SIG-M5 treated with dmso at 0.1 percent for 504 hours (cell line): ENCODE data around the gene LRP8.

Experiments used
- DNase-seq: peaks from one replicate; lab custom pipeline; 2025; ENCODE audit not compliant: unreplicated experiment; lab: John Stamatoyannopoulos, UW

Gene LRP8

DNA sequence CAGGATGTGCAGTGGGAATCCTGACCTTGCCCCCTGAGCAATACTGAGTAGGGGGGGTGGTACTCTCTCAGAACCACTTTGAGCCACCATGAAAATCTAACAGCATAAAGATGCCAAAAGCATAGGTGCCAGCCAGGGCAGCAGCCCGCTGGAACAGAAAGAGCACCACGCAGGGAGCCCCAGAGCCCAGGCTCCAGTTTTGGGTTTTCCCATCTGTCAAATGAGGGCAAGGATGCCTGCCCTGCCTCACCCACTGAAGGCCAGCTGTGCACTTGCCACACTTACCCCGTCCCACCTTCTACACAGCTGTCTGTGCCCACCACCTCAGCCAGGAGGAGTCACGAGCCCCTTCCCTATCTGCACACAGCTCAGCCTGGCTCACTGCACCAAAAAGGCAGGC, 20.8 kb downstream of the LRP8 start:
- DNase-seq = no peak

DNA sequence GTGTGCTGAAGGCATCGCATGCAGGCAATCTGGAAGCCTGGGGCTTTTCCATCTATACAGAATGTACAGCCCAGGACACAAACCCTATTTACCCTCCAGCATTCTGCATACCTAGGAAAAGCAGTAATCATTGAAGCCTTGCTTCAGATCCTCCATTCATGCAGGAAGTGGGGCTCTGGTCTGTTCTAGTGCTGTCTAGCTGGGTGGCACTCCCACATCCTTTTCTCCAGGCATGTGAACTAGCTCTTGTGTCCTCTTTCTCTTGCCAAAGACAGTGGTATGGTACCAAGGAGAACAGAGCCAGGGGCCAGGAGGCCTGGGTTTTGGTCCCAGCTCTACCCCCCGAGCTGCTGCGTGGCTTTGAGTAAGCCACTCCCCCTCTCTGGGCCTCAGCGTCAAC, 21.7 kb downstream of the LRP8 start:
- DNase-seq = no peak

DNA sequence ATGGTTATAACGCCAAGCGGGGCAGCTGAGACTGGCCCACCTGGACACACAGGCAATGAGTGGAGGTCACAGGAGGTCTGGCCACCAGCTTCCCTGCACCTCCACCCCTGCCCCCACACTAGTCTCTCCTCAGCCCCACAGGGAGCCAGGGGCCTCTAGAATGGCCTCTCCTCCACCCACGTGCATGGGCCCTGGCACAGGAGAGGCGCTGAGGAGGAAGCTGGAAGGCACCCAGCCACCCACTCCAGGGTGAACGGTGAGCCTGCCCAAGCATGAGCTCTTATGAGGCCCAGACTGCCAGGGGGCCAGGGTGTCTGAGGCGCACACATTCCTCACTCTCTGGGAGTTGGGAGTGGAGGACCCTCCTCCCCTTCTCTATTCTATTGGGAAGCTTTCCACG, 22.2 kb downstream of the LRP8 start:
- no peak for DNase-seq

DNA sequence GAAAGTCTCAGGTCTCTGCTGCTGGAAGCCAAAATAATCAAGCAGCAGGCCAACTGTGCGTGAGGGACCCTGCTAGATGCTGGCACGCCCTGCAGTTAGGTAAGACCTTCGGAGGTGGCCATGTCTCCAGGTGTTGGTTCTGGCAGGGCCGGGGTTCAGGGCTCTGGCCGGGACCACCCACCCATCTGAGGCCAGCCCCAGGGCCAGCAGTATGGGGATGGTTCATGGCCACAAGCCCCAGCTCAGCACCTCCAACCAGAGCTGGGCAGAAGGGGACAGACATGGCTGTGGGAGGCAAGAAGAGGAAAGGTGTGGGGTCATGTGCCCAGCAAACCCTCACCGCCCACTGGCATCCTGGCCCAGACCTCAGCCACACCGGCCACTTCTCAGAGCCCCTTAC, 23.3 kb downstream of the LRP8 start:
- no peak for DNase-seq

DNA sequence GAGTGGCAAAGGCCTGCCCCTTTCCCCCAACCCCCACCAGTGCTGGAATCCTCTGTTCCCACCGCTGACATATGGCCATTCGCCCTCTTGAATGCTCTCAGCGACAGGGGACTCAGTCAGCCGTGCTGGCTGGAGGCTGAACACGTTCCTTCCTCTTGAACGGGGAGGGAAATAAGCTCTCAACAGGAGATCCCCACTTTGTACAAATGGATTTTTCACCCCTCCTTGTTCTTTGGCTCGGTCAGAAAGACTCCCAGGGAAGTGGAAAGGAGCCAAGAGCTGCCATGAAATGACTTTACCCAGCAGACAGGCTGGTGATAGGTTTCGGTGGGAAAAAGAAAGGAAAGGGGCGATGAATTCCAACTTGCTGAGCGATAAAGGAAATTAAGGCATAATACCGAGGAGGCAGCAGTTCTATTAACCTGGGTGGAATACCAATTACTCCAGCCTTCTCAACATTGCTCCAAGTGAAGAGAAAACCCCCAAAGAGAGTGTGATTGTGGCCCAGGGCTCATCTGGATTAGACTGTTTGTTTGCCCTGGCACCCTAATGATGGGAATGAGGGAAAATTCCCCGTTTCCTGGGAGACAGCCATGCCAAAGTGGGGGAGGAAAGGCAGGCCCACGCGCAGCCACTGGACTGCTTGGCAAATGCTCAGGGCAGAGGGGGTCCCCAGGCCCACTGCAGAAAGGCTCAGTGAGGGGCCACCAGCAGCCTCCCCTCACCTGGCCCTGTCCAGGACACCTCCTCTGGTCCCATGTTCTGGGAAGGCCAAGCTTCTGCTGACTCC, 23.9 kb downstream of the LRP8 start:
- DNase-seq = no peak

DNA sequence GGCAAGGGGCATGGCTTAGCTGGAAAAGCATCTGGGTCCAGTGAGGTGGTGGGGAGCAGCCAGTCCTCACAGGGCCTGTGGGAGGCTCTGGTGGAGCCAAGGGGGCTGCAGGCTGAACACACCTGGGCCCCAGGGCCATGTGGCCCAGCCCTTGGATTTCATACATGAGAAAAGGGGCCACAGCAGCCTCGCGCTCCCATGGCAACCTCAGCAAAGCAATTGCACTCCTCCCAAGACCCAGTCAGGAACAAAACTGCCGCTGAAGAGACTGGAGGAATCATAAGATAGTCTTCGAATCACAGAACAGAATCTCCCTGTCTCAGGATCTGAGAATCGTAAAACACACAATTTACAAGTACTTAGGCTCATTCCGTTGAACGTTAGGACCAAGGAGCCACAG, 24.6 kb downstream of the LRP8 start:
- no peak for DNase-seq

DNA sequence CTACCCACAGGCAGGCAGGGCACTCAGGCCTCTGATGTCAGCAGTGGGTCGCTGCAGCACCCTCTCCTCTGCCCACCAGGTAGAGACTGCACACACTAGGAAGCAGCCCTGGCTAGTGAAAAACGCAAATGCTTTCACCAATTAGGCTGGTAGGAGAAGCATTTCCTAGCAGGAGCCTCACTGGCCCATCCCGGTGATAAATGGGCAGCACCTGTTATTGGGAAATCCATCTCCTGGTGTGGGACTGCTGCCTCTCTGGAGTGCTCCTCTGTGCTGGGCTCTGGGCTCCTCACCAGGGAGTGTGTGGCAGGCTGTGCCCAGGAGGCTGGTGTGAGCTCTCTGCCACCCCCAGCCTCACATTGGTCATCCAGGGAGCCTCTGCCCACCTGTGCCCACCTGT, 28.6 kb downstream of the LRP8 start:
- no peak for DNase-seq

DNA sequence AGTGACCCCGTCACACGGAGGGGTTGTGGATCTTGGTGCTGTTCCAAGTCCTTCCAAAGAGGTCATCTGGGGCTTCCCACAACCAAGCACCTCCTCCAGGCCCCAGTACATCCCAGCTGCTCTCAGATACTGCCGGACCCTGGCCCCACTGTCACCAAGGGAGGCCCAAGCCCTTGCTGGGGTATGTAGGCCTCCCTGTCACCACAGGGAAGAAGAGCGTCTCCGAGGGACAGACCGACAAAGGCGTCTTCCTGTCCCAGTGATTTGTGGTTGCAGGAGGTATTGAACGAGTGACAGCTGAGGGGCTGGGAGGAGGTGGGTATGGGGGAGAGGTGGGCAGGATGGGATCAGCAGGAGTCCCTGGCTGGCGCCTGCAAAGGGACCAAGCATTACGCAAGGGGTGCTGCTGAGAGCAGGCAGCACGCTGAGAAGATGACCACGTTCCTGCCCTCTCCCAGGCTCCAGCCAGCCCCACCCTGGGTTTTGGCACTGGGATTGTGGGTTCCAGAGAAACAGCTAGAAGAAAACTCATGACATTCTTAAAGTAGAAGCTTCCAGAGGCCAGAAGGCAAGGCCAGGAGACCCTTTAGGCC, 29.7 kb downstream of the LRP8 start:
- no peak for DNase-seq

DNA sequence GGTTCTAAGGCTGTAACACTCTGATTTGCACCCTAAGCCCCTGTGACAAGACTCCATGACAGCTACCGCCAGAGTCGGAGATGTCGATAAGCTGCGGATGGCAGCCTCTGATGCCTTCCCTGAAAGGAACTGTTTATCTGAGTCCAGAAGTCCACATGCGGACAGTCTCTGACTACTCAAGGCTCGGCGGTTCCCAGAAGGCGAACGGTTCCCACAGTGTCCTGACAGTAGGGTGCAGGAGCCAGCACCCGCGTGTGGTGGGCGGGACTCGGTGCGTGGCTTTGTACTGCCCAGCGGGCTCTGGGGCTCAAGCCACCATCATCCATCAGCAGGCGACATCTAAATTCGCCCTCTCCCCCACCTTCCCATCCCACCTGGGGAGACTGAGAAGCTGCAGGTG, 30.7 kb downstream of the LRP8 start:
- DNase-seq = no peak

DNA sequence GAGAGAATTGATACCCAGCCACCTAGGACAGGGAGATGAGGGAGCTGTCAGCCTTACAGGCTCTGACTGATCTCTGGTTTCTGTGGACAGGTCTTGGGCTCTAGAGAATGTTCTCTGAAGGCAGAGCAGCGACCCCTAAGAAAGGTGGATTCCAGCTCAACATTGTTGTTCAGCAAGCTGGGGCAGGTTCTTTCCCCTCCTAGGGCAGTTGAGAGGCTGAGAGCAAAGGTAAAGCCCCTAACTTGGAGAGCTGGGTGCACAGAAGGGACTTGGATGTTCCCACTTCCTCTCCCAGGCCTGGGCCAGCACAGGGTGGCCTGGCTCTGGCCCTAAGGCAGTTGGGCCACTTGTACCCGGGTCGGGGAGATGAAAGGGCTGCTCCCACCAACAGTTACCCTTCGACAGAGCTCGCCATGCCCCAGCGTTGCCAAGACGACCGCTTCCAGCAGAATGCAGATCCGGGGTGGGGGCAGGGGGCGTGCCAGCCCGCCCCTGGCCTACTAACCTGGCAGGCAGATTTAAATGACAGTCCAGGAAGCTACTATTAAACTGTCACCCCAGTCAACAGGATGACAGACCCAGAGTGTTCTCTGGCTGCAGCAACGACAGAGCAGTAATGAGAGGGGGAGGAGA, 31.6 kb downstream of the LRP8 start:
- DNase-seq = no peak

DNA sequence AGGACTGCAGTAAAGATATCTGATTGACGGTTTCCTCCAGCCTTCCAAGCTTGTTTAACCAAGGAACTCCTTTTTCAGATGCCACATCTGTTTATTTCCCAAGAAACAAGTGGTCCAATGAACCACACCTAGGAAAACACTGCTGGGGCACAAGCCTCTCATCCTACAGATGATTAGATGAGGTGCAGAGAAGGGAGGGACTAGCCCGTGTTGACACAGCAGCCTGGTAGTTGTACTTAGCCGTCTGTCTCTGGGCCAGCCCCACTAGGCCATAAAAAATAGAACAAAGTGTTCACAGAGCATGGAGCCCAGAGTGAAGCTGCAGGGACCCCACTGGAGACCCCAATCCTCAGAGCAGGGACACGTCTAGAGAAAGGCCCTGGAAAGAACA, 32.1 kb downstream of the LRP8 start:
- no peak for DNase-seq

DNA sequence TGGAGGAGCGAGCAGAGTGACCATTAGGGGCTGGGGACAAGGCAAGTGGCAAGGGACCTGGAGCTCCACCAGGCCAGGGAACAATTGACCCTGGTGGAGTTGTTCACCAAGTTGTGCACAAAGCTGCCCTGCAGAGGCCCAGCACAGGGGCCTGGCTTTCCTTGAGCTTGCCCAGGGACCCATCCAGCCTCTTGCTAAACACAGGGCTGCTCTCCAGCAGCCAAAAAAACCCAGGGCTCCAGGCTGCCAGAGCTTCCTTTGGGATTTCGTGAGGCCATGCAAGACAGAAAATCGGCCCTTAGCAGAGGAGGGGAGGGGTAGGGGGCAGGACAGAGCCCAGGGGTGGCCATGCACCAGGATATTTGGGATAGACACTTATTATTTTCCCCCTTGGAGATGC, 32.6 kb downstream of the LRP8 start:
- no peak for DNase-seq

DNA sequence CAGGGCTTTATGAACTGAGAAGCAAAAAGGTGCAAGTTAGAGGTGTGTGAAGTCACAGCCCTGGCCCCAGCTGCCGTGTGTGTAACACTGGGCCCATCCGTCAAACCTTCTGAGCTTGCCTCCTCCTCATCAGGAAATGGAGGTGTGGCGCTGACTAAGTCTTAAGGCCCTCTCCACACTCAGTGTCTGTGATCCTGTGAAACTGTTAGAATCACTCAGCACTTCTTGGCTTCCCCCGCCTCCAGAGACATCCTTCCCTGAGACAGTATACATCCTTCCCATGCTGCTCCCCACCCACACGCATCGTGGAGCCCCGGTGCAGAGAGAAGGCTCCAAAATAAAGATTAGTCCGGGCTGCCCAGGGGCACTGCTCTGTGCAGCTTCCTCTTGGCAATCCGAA, 33.3 kb downstream of the LRP8 start:
- DNase-seq = no peak

DNA sequence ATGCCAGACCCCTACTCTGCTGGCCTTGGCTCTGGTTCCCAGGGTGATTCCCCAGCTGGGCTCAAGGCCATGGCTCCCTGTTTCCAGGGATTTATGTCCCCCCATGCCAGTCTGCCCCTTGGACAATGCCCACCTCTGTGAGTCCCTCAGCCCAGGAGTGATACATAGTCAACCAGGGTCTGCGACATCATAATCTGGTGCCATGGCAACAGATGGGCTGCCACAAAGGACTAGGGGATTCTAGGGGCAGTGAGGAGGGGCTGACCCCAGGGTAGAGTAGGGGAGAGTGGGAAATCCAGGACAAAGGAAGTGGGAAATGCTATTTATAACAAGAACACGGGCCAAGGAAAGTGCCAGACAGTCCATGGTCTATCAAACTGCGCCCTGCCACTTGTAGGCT, 33.8 kb downstream of the LRP8 start:
- DNase-seq = no peak

DNA sequence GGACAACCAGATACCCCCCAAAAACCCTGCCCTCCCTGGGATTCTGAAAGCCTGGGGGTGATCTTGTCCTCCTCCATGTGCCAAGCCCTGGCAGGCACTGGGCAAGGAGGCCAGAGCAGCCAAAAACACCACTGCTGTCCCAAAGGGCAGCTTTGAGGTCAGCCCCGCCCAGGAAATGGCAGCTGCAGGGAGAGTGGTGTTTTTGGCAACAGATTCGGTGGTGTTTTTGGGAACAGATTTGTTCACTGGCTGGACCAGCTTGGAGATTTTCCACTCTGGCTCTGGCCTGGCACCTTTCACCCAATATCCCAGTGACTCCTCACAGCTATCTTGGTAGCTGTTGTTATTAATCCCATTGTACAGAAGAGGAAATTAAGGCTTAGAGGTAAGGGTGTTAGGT, 34.7 kb downstream of the LRP8 start:
- DNase-seq = no peak

DNA sequence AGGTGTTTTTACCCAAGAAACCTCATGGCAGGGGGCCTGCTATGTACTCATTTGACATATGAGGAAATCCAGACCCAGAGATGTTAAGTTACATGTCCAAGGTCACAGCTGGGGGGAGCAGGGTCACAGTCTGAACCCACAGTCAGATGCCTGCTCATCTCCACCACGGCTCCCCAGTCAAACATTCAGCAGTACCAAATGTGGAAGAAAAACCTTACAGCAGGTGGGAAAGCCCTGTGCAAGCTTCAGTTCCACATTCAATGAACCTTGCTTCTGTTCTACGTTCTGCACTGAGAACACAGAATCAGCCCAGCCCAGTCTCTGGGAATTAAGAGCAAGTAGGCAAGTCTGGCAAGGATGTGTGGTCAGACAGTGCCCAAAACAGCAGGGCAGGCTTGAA, 35.2 kb downstream of the LRP8 start:
- DNase-seq = no peak

DNA sequence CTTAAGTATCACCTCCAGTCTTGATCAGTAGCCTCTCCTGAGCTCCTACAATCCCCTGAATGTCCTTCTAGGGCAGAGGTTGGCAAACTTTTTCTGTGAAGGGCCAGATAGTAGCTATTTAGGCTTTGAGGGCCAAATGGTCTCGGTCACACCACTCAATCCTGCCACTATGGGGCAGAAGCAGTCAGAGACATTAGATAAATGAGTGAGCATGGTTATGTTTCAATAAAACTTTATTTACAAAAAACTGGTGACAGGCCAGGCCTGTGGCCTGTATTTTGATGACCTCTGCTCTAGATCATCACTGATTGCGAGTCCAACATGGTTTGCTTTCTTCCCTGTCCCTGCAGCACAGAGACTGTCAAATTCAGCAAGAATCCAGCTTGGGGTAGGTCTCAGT, 36.3 kb downstream of the LRP8 start:
- DNase-seq = no peak

DNA sequence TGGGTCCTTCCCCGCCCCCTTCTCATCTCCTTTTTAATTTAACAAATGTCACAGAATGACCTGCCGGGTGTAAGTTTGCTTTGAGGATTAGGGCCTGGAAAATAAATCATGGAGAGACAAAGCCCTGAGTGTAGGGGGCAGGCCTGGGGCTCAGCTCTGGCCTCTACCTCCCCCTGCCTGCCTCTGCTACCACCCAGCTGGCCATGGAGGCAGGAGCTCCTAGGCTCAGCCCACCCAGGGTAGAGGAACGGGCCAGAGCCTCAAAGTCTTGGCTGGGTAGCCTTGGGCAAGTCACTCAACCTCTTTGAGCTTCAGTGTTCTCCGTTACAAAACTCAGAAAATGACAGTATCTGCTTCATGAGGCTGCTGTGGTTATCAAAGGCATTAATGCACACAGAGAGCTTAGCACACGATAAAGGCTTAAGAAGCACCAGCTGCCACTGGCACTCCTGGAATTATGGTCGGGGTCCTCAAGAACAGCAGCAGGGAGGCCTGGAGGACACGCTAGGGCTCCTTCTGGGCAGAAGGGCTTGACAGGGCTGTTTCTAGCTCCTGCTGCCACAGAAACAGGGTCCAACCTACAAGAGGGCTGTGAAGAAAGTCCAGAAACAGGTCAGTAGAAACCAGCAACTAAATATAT, 39.0 kb downstream of the LRP8 start:
- no peak for DNase-seq

DNA sequence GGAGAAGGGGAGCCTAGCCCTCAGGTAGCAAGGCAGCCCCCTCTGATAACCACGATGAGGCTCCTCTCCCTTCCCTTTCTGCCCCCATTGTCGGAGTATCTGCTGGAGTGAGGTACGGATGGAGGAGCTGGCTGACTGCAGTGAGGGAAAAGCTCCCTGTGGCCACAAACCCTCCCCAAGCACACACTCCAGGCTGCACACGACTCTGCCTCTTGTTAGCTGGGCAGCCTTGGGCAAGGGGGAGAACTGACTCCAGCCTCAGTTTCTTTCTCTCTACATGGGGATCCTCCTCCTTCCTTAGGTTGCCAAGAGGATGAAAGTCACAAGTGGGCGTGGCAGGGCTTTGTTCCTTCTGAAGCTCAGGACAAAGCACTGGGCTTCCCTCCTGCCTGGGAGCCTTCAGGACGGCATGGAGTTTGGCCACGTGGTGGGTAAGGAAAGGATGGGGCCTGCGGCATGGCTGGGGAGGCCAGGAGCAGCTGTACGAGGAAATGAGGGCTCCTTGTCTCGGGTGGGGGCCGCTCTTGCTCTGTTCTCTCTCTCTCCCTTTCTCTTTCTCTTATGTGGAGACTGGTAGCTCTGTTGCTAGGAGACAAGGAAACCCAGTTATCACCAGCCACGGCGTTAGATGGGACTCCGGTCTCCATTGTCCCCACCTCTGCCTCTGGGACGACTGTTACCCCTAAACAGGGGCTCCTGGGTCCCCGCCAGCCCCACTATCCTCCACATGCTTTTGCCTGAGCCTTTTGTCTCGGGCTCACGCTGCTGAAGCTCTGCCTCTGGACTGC, 39.7 kb downstream of the LRP8 start:
- DNase-seq = no peak

DNA sequence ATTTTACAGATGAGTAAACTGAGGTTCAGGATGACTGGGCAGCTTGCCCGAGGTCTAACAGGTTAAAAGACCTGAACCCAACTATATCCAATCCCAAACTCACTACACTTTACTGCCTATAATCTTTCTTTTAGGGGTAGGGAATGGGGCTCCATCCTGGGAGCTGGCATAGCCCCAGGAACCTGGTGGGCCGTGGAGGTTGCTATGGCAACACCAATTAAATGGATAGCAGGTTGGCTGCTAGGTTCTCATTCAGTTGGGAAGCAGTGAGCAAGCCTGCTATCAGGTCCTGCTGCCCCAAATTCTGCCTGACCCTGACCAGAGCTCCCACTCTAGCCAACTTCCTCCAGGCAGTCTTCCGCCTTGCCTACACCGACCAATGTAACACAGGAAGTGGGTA, 40.9 kb downstream of the LRP8 start:
- DNase-seq = no peak

DNA sequence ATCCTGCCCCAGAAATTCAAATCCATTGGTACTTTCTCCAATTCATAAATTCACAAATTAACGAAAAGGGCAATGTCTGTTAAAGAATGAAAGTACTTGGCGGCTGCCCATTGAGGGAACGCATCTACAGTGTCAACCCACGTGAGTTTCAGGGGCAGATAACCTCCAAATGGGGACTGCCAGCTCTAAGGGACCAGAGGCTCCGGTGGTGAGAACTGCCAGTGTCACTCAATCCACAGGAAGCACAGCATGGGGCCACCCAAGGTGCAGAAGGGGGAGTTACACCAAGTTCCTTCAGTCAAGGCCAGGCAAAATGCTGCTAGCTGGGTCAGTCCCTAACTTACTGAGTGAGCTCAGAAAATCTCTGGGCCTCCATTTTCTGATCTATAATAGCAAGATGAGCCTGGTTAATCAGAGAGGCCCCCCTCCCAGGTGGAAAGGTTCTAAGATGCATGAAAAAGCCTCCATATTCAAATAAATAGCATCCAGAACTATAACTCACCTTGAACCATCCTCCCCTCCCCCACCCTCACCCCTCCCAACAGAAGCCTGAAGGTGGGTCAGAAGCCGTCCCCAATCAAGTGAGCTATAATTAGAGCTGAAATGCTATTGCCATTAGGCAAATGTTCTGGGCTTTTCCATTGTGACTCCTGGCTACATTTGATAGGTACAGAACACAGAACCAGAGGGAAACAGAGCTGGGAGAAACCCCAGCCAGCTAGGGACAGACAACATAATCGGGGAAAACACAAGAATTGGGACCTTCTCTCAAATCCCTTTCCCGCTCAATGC, 41.7 kb downstream of the LRP8 start:
- DNase-seq = no peak
